GM12891 (cell line): ENCODE data around the gene ADAMTS3.

Experiments
- PAX5 ChIP-seq: IDR thresholded peaks from 2 replicates; pipeline ENCODE4 v1.6.1; 2011; ENCODE audit warnings: low read length, moderate library complexity, mild to moderate bottlenecking; ENCODE audit not compliant: insufficient read depth, severe bottlenecking
- POLR2A ChIP-seq: IDR thresholded peaks from 2 replicates; pipeline ENCODE4 v1.6.1; 2011; ENCODE audit warnings: low read depth, low read length, control low read depth
- POLR2AphosphoS5 ChIP-seq: IDR thresholded peaks from 2 replicates; pipeline ENCODE4 v1.6.1; 2011; ENCODE audit warnings: low read depth, low read length, control low read depth
- SPI1 ChIP-seq: IDR thresholded peaks from 2 replicates; pipeline ENCODE4 v1.6.1; 2011; ENCODE audit warnings: low read depth, low read length, control low read depth
- TAF1 ChIP-seq: IDR thresholded peaks from 2 replicates; pipeline ENCODE4 v1.6.1; 2011; ENCODE audit warnings: low read depth, low read length, control low read depth

GRCh38 chr4:72239487-72240116 is 329.4 kb downstream of the ADAMTS3 start:
- no peak for TF ChIP-seq POLR2A
- no peak for TF ChIP-seq POLR2AphosphoS5
- TF ChIP-seq SPI1 = no peak
- no peak for TF ChIP-seq TAF1
- TF ChIP-seq PAX5 = no peak
